ENCODE results near the gene CD274. TPM values are rescaled to one million over a fixed set of nuclear protein-coding genes. Genes with fewer than 3 reads are reported as not detected.

CD274 gene
- total RNA-seq, 1 experiment from 2014 or later, result 0.42 TPM

GRCh38 chr9:5402217-5402616 is 48.1 kb upstream of the CD274 start (continued):
- TF ChIP-seq ZNF425 (CRISPR knock-in tag; conservative IDR thresholded peaks at IDR 0.05) (no peak), RORB (CRISPR knock-in tag; IDR thresholded peaks at IDR 0.05) (no peak), ZNF532 (CRISPR knock-in tag; IDR thresholded peaks at IDR 0.05; ENCODE audit: borderline replicate concordance) (no peak), MXD4 (CRISPR knock-in tag; IDR thresholded peaks at IDR 0.05; ENCODE audit: borderline replicate concordance) (no peak), SP1 (CRISPR knock-in tag; conservative IDR thresholded peaks at IDR 0.05) (no peak), KAT7 (CRISPR knock-in tag; IDR thresholded peaks at IDR 0.05; ENCODE audit: borderline replicate concordance) (no peak), GABPB1 (CRISPR knock-in tag; IDR thresholded peaks at IDR 0.05) (no peak)

- Mint-ChIP-seq H3K27ac (no peak overlapping the region), H3K9me3 (peaks cover 74% of the 10 kb centered on the region), H3K4me1 (no peaks in the 10 kb centered on the region), H3K27me3 (ENCODE audit: low read depth) (peaks cover 5% of the 10 kb centered on the region), H3K4me3 (no peak overlapping the region), H3K36me3 (peaks cover 59% of the 10 kb centered on the region)
- ChIA-PET CTCF (interaction anchor here (0.9 kb wide), 1 partner anchor 192 kb away, joined by 4 read pairs; no protein-coding TSS in a partner anchor), POLR2A (no interaction called here)
- DNase-seq (ENCODE audit: low spot score) (no peak), ATAC-seq (no peak)
- TF ChIP-seq OVOL2 (CRISPR knock-in tag; IDR thresholded peaks at IDR 0.05; ENCODE audit: borderline replicate concordance) (no peak), ZNF138 (CRISPR knock-in tag; conservative IDR thresholded peaks at IDR 0.05) (no peak), FOXP4 (CRISPR knock-in tag; IDR thresholded peaks at IDR 0.05) (no peak), GABPB1 (CRISPR knock-in tag; IDR thresholded peaks at IDR 0.05) (no peak), STAT6 (CRISPR knock-in tag; conservative IDR thresholded peaks at IDR 0.05; ENCODE audit: low read depth) (no peak), NFATC4 (CRISPR knock-in tag; IDR thresholded peaks at IDR 0.05) (no peak), FOXP1 (CRISPR knock-in tag; IDR thresholded peaks at IDR 0.05; ENCODE audit: borderline replicate concordance) (no peak), ZNF512 (CRISPR knock-in tag; IDR thresholded peaks at IDR 0.05; ENCODE audit: borderline replicate concordance) (no peak), ZNF532 (CRISPR knock-in tag; IDR thresholded peaks at IDR 0.05; ENCODE audit: borderline replicate concordance) (no peak), ATF2 (CRISPR knock-in tag; IDR thresholded peaks at IDR 0.05; ENCODE audit: borderline replicate concordance, low read depth) (no peak), HMGA2 (CRISPR knock-in tag; IDR thresholded peaks at IDR 0.05) (no peak), ESRRA (CRISPR knock-in tag; IDR thresholded peaks at IDR 0.05; ENCODE audit: borderline replicate concordance) (no peak)
Observed at GRCh38 chr9:5408596-5408995, 41.7 kb upstream of the CD274 start.

Measured in WTC11 (cell line).